H9 (cell line): ENCODE measurements around the gene ENKUR. TPM values are rescaled to one million over a fixed set of nuclear protein-coding genes. Genes with fewer than 3 reads are reported as not detected.
"Not testable (repeated sequence)": the region's sequence is repeated elsewhere in the genome, so short reads cannot be mapped to it uniquely, and the experiment has no call there.

Experiments
- DNase-seq: peaks from one replicate; pipeline ENCODE4 v3.0.0-alpha.2; 2017
- H2AFZ ChIP-seq: one replicate; pipeline ENCODE4 v1.6.1; 2013; ENCODE audit warnings: mild to moderate bottlenecking, low read length, control low read depth, moderate library complexity
- H2AK5ac ChIP-seq: 2 replicates; pipeline ENCODE4 v1.6.1; 2013; ENCODE audit warnings: low read length, control low read depth, mixed read lengths; ENCODE audit not compliant: insufficient read length
- H2BK120ac ChIP-seq: one replicate; pipeline ENCODE4 v1.6.1; 2013; ENCODE audit warnings: low read depth, mild to moderate bottlenecking, low read length, control low read depth, inconsistent platforms; ENCODE audit not compliant: poor library complexity, severe bottlenecking
- H2BK12ac ChIP-seq: 2 replicates; pipeline ENCODE4 v1.6.1; 2013; ENCODE audit warnings: low read length, control low read depth, mixed read lengths, low read depth; ENCODE audit not compliant: insufficient read length
- H2BK15ac ChIP-seq: 2 replicates; pipeline ENCODE4 v1.6.1; 2013; ENCODE audit warnings: low read depth, low read length, control low read depth
- H2BK20ac ChIP-seq: one replicate; pipeline ENCODE4 v1.6.1; 2013; ENCODE audit warnings: low read depth, mild to moderate bottlenecking, low read length, control low read depth, inconsistent platforms; ENCODE audit not compliant: poor library complexity, severe bottlenecking
- H2BK5ac ChIP-seq: 2 replicates; pipeline ENCODE4 v1.6.1; 2013; ENCODE audit warnings: low read length, control low read depth, mixed read lengths; ENCODE audit not compliant: insufficient read length
- H3K14ac ChIP-seq: 2 replicates; pipeline ENCODE4 v1.6.1; 2013; ENCODE audit warnings: low read length, control low read depth; ENCODE audit not compliant: insufficient read depth
- H3K18ac ChIP-seq: 2 replicates; pipeline ENCODE4 v1.6.1; 2013; ENCODE audit warnings: low read depth, mild to moderate bottlenecking, mixed read lengths, low read length, control low read depth; ENCODE audit not compliant: insufficient read length
- H3K23ac ChIP-seq: 2 replicates; pipeline ENCODE4 v1.6.1; 2013; ENCODE audit warnings: low read length, control low read depth, mixed read lengths, low read depth; ENCODE audit not compliant: insufficient read length
- H3K23me2 ChIP-seq: 2 replicates; pipeline ENCODE4 v1.6.1; 2013; ENCODE audit warnings: low read depth, mild to moderate bottlenecking, mixed read lengths, low read length, control low read depth; ENCODE audit not compliant: insufficient read length, poor library complexity, severe bottlenecking
- H3K27ac ChIP-seq: 2 replicates; pipeline ENCODE4 v1.5.1; 2013; ENCODE audit warnings: low read length, control low read depth, mixed read lengths, low read depth; ENCODE audit not compliant: insufficient read length
- H3K27me3 ChIP-seq: 2 replicates; pipeline ENCODE4 v1.6.1; 2013; ENCODE audit warnings: low read length, control low read depth, inconsistent platforms; ENCODE audit not compliant: insufficient read depth
- H3K4ac ChIP-seq: 2 replicates; pipeline ENCODE4 v1.6.1; 2013; ENCODE audit warnings: low read depth, mild to moderate bottlenecking, control low read depth, inconsistent platforms, low read length, moderate library complexity
- H3K4me1 ChIP-seq: 2 replicates; pipeline ENCODE4 v1.6.1; 2013; ENCODE audit warnings: low read length, control low read depth, inconsistent platforms; ENCODE audit not compliant: insufficient read depth
- H3K4me2 ChIP-seq: 2 replicates; pipeline ENCODE4 v1.6.1; 2013; ENCODE audit warnings: low read length, control low read depth, mixed read lengths; ENCODE audit not compliant: insufficient read length, insufficient read depth
- H3K56ac ChIP-seq: 2 replicates; pipeline ENCODE4 v1.6.1; 2013; ENCODE audit warnings: low read depth, mild to moderate bottlenecking, mixed read lengths, low read length, control low read depth; ENCODE audit not compliant: insufficient read length
- H3K79me1 ChIP-seq: 2 replicates; pipeline ENCODE4 v1.6.1; 2013; ENCODE audit warnings: low read depth, mild to moderate bottlenecking, moderate library complexity, low read length, control low read depth, inconsistent platforms; ENCODE audit not compliant: insufficient read depth, poor library complexity, severe bottlenecking
- H3K79me2 ChIP-seq: 2 replicates; pipeline ENCODE4 v1.6.1; 2013; ENCODE audit warnings: low read length, control low read depth, inconsistent platforms; ENCODE audit not compliant: insufficient read depth
- H3K9ac ChIP-seq: 2 replicates; pipeline ENCODE4 v1.6.1; 2013; ENCODE audit warnings: low read length, control low read depth, mixed read lengths; ENCODE audit not compliant: insufficient read length; ENCODE audit errors: extremely low read depth
- H3K9me3 ChIP-seq: one replicate; pipeline ENCODE4 v1.6.1; 2013; ENCODE audit warnings: low read depth, low read length, inconsistent platforms; ENCODE audit not compliant: control insufficient read depth
- H3T11ph ChIP-seq: one replicate; pipeline ENCODE4 v1.6.1; 2013; ENCODE audit warnings: mild to moderate bottlenecking, low read length, control low read depth, inconsistent platforms
- H4K20me1 ChIP-seq: one replicate; pipeline ENCODE4 v1.6.1; 2013; ENCODE audit not compliant: control insufficient read depth, insufficient read length, insufficient read depth
- H4K5ac ChIP-seq: 2 replicates; pipeline ENCODE4 v1.6.1; 2013; ENCODE audit warnings: low read depth, mild to moderate bottlenecking, mixed read lengths, low read length, control low read depth; ENCODE audit not compliant: insufficient read length
- H4K8ac ChIP-seq: replicated peaks from 2 replicates; pipeline ENCODE4 v1.6.1; 2013; ENCODE audit warnings: low read length, control low read depth, mixed read lengths, low read depth; ENCODE audit not compliant: insufficient read length
- H4K91ac ChIP-seq: 2 replicates; pipeline ENCODE4 v1.6.1; 2013; ENCODE audit warnings: low read depth, mild to moderate bottlenecking, moderate library complexity, mixed read lengths, low read length, control low read depth; ENCODE audit not compliant: insufficient read length
- H3K27ac Mint-ChIP-seq, 3 experiments: 2 replicates in 2 of 3; 3 replicates in 1 of 3; pipeline ENCODE4 v1.8.0; 2020 to 2021; ENCODE audit warnings: mixed read lengths in 3 of 3, mild to moderate bottlenecking in 1 of 3, moderate library complexity in 1 of 3
- H3K27me3 Mint-ChIP-seq: 2 replicates; pipeline ENCODE4 v1.8.0; 2021; ENCODE audit warnings: low read depth, mild to moderate bottlenecking, moderate library complexity, mixed read lengths
- H3K36me3 Mint-ChIP-seq, 3 experiments: 2 replicates in 2 of 3; 3 replicates in 1 of 3; pipeline ENCODE4 v1.8.0; 2020 to 2021; ENCODE audit warnings: low read depth in 3 of 3, mixed read lengths in 3 of 3; ENCODE audit not compliant: insufficient read depth in 1 of 3
- H3K4me1 Mint-ChIP-seq, 2 experiments: 2 replicates each; pipeline ENCODE4 v1.8.0; 2020; ENCODE audit warnings: mixed read lengths in 2 of 2
- H3K4me3 Mint-ChIP-seq, 2 experiments: 2 replicates in 1 of 2; 3 replicates in 1 of 2; pipeline ENCODE4 v1.8.0; 2020 to 2021; ENCODE audit warnings: mild to moderate bottlenecking in 2 of 2, mixed read lengths in 2 of 2, moderate library complexity in 1 of 2
- H3K9me3 Mint-ChIP-seq, 2 experiments: 2 replicates in 1 of 2; 3 replicates in 1 of 2; pipeline ENCODE4 v1.8.0; 2020; ENCODE audit warnings: mild to moderate bottlenecking in 2 of 2, mixed read lengths in 2 of 2, moderate library complexity in 1 of 2
- CTCF ChIP-seq: fragments of 200-600 bp; sonication (generic); conservative IDR thresholded peaks from 3 replicates; pipeline ENCODE4 v1.8.0; 2021; ENCODE audit warnings: antibody characterized with exemption, mild to moderate bottlenecking
- WGBS: extraction: QIAGEN DNeasy Blood & Tissue Kit; methylation state at CpG from one replicate; pipeline ENCODE4 v1.1.7; 2013; ENCODE audit warnings: missing lambda C conversion rate, low lambda C conversion rate, mixed read lengths; ENCODE audit not compliant: insufficient read length; ENCODE audit errors: extremely low coverage; 5-methylcytosine and 5-hydroxymethylcytosine counted together
- total RNA-seq: library from RNA; stranded (reverse); gene quantifications from 2 replicates; pipeline ENCODE4 v1.2.1, GENCODE V29; 2021

ENKUR gene
- total RNA-seq, 1 experiment from 2014 or later, result not detected

- Histone ChIP-seq H3K4me1 (no peaks in the 10 kb centered on the region), H3K14ac (no peak overlapping the region), H2AK5ac (no peak overlapping the region), H2BK120ac (no peak overlapping the region), H3K79me1 (no peaks in the 10 kb centered on the region), H3K79me2 (no peaks in the 10 kb centered on the region), H3K56ac (no peak overlapping the region), H2BK15ac (no peak overlapping the region), H2AFZ (no peak overlapping the region), H3K4ac (no peak overlapping the region), H4K20me1 (no peaks in the 10 kb centered on the region), H3K27ac (no peak overlapping the region), H2BK12ac (no peak overlapping the region), H3K4me2 (no peak overlapping the region), H3K9ac (no peak overlapping the region), H4K91ac (no peak overlapping the region), H2BK20ac (no peak overlapping the region), H3K27me3 (no peaks in the 10 kb centered on the region), H4K8ac (no peak overlapping the region), H4K5ac (no peak overlapping the region), H3K18ac (no peak overlapping the region), H3K9me3 (no peaks in the 10 kb centered on the region), H3T11ph (no peak overlapping the region), H2BK5ac (no peak overlapping the region), H3K23me2 (no peaks in the 10 kb centered on the region), H3K23ac (no peak overlapping the region)
- Mint-ChIP-seq H3K27ac (no peak overlapping the region), H3K36me3 (no peaks in the 10 kb centered on the region), H3K4me1 (no peaks in the 10 kb centered on the region), H3K9me3 (no peaks in the 10 kb centered on the region), H3K27me3 (no peaks in the 10 kb centered on the region), H3K4me3 (no peak overlapping the region)
- WGBS, result no CpG with 5 or more reads among the region's 2 CpGs
- no peak for DNase-seq
- TF ChIP-seq CTCF, result no peak
These were observed 46.1 kb downstream of the ENKUR start for GRCh38 chr10:24969841-24970281.

- H3K4me3 Mint-ChIP-seq, H3K79me2 ChIP-seq, H3K27me3 ChIP-seq, DNase-seq, H3K18ac ChIP-seq, H3K4me2 ChIP-seq, H3K36me3 Mint-ChIP-seq, H2AFZ ChIP-seq, H3K27me3 Mint-ChIP-seq, H4K20me1 ChIP-seq, H3K23ac ChIP-seq, H3K4ac ChIP-seq, H3T11ph ChIP-seq, H2BK20ac ChIP-seq, H3K56ac ChIP-seq, H2BK12ac ChIP-seq, H3K4me1 ChIP-seq, H3K14ac ChIP-seq, H2BK5ac ChIP-seq, H3K4me1 Mint-ChIP-seq, H4K5ac ChIP-seq, H3K9ac ChIP-seq, H3K79me1 ChIP-seq, H3K23me2 ChIP-seq, H2BK15ac ChIP-seq, H4K91ac ChIP-seq, H2AK5ac ChIP-seq, H3K9me3 ChIP-seq, H4K8ac ChIP-seq, H3K9me3 Mint-ChIP-seq, H2BK120ac ChIP-seq, H3K27ac Mint-ChIP-seq, H3K27ac ChIP-seq: not testable (repeated sequence)
- WGBS, result no CpG with 5 or more reads among the region's 11 CpGs
These were observed 47.0 kb downstream of the ENKUR start for GRCh38 chr10:24968951-24969350.
